ENCODE data around the gene SLF2. TPM values are rescaled to one million over a fixed set of nuclear protein-coding genes. Genes with fewer than 3 reads are reported as not detected.

The SLF2 gene
- total and polyA plus RNA-seq, 2 of the 8 experiments (the other 6 are each of a cell fraction or from before 2014, with no cell fraction given) = 5.5 to 20.9 TPM

DNA sequence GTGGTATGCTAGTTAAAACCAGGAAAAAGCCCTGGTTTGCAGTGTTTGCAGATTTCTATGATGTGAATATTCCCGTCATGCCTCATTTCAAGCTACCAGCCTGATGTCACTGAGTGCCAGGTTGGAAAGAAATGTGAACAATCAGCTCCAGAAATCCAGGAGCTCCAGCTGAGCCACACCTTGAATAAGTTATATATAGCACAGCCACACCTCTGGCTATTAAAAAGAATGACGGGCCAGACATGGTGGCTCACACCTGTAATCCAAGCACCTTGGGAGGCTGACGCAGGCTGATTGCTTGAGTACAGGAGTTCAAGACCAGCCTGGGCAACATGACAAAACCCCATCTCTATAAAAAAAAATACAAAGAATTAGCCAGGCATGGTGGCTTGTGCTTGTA is 18.7 kb upstream of the SLF2 start (continued):
- no peak for TF ChIP-seq BRCA1 (IDR thresholded peaks at IDR 0.05; ENCODE audit: low read depth, low read length)
- no peak for TF ChIP-seq JUND (IDR thresholded peaks at IDR 0.05; ENCODE audit: low read length)
- no peak for TF ChIP-seq PHF8 (conservative IDR thresholded peaks at IDR 0.05; ENCODE audit: low read depth, low read length)
